GM12872 (cell line): ENCODE measurements around the gene TRIP6.

Experiments
- CTCF ChIP-seq: IDR thresholded peaks from 3 replicates; pipeline ENCODE4 v1.5.1; 2011; ENCODE audit warnings: low read depth, mild to moderate bottlenecking, low read length, moderate library complexity; ENCODE audit not compliant: insufficient read depth

Gene TRIP6

GRCh38 chr7:100861616-100861985, 5.6 kb upstream of the TRIP6 start:
- TF ChIP-seq CTCF = no peak

- TF ChIP-seq CTCF = no peak
Measured at GRCh38 chr7:100863406-100863950, 3.7 kb upstream of the TRIP6 start.

GRCh38 chr7:100864263-100864845, 2.8 kb upstream of the TRIP6 start:
- no peak for TF ChIP-seq CTCF

GRCh38 chr7:100865372-100865911, 1.7 kb upstream of the TRIP6 start:
- no peak for TF ChIP-seq CTCF

- no peak for TF ChIP-seq CTCF
Measured at GRCh38 chr7:100865938-100866728, 1.1 kb upstream of the TRIP6 start.

GRCh38 chr7:100866729-100867039, 503 bp upstream of the TRIP6 start:
- no peak for TF ChIP-seq CTCF

GRCh38 chr7:100867776-100868485, 744 bp downstream of the TRIP6 start:
- TF ChIP-seq CTCF = no peak
